SJSA1 (cell line): ENCODE results near the gene TMEM132D. TPM values are rescaled to one million over a fixed set of nuclear protein-coding genes. Genes with fewer than 3 reads are reported as not detected.

Source experiments
- DNase-seq, 2 experiments: peaks; one replicate each; pipeline ENCODE4 v3.0.0-alpha.2; 2015 to 2020; ENCODE audit warnings: low spot score in 2 of 2, low read depth in 1 of 2
- H3K27ac ChIP-seq: fragments of 250-450 bp; sonication (Bioruptor Pico); 2 replicates; pipeline ENCODE4 v1.5.1; 2020; ENCODE audit warnings: mild to moderate bottlenecking, moderate library complexity
- H3K27me3 ChIP-seq: fragments of 250-450 bp; sonication (Bioruptor Pico); replicated peaks from 2 replicates; pipeline ENCODE4 v1.5.1; 2020; ENCODE audit warnings: mild to moderate bottlenecking, moderate library complexity
- H3K36me3 ChIP-seq: fragments of 250-450 bp; sonication (Bioruptor Pico); 2 replicates; pipeline ENCODE4 v1.5.1; 2020; ENCODE audit warnings: mild to moderate bottlenecking
- H3K4me1 ChIP-seq: fragments of 250-450 bp; sonication (Bioruptor Pico); replicated peaks from 2 replicates; pipeline ENCODE4 v1.6.1; 2021; ENCODE audit warnings: mild to moderate bottlenecking
- H3K4me3 ChIP-seq: fragments of 250-450 bp; sonication (Bioruptor Pico); 2 replicates; pipeline ENCODE4 v1.5.1; 2020; ENCODE audit warnings: mild to moderate bottlenecking
- H3K9me3 ChIP-seq: fragments of 250-450 bp; sonication (Bioruptor Pico); replicated peaks from 2 replicates; pipeline ENCODE4 v1.5.1; 2020; ENCODE audit warnings: mild to moderate bottlenecking
- total RNA-seq: library from RNA; depleted of rRNA; stranded (reverse); fragments of >200 nt; shearing (Covaris generic); gene quantifications from 2 replicates; pipeline ENCODE4 v1.2.3, GENCODE V29; 2014

Gene TMEM132D
- total RNA-seq, 1 experiment from 2014 or later: not detected

GRCh38 chr12:129136694-129137325, 767.0 kb downstream of the TMEM132D start:
- no peaks in the 10 kb centered on the region for H3K4me1 ChIP-seq
- H3K27ac ChIP-seq: no peak overlapping the region
- DNase-seq: no peak
- no peaks in the 10 kb centered on the region for H3K36me3 ChIP-seq
- peaks cover 3% of the 10 kb centered on the region; the same call in 1 of the 2 replicates for H3K9me3 ChIP-seq
- H3K27me3 ChIP-seq: no peaks in the 10 kb centered on the region
- H3K4me3 ChIP-seq: no peak overlapping the region

GRCh38 chr12:129127771-129128170, 776.1 kb downstream of the TMEM132D start:
- Histone ChIP-seq H3K36me3 (no peaks in the 10 kb centered on the region), H3K27ac (no peak overlapping the region), H3K4me3 (no peak overlapping the region), H3K4me1 (no peaks in the 10 kb centered on the region), H3K27me3 (no peaks in the 10 kb centered on the region), H3K9me3 (no peaks in the 10 kb centered on the region; the same call in 1 of the 2 replicates)
- DNase-seq: no peak

GRCh38 chr12:129127211-129127610, 776.6 kb downstream of the TMEM132D start:
- no peaks in the 10 kb centered on the region for H3K27me3 ChIP-seq
- H3K4me1 ChIP-seq: no peaks in the 10 kb centered on the region
- H3K4me3 ChIP-seq: no peak overlapping the region
- no peak overlapping the region for H3K27ac ChIP-seq
- H3K36me3 ChIP-seq: no peaks in the 10 kb centered on the region
- DNase-seq: no peak
- no peaks in the 10 kb centered on the region; the same call in 1 of the 2 replicates for H3K9me3 ChIP-seq

- Histone ChIP-seq H3K27me3 (no peaks in the 10 kb centered on the region), H3K4me1 (no peaks in the 10 kb centered on the region), H3K9me3 (peaks cover 5% of the 10 kb centered on the region; the same call in 1 of the 2 replicates), H3K27ac (no peak overlapping the region), H3K4me3 (no peak overlapping the region), H3K36me3 (no peaks in the 10 kb centered on the region)
- no peak for DNase-seq
Observed at GRCh38 chr12:129119537-129119936, 784.3 kb downstream of the TMEM132D start.

- H3K27ac ChIP-seq: no peak overlapping the region
- H3K27me3 ChIP-seq: no peaks in the 10 kb centered on the region
- H3K9me3 ChIP-seq: peaks cover 5% of the 10 kb centered on the region; the same call in 1 of the 2 replicates
- H3K4me1 ChIP-seq: no peaks in the 10 kb centered on the region
- H3K4me3 ChIP-seq: no peak overlapping the region
- no peaks in the 10 kb centered on the region for H3K36me3 ChIP-seq
- no peak for DNase-seq
Observed at GRCh38 chr12:129115558-129115957, 788.3 kb downstream of the TMEM132D start.

- no peaks in the 10 kb centered on the region for H3K9me3 ChIP-seq
- no peak overlapping the region for H3K27ac ChIP-seq
- H3K4me3 ChIP-seq: no peak overlapping the region
- no peaks in the 10 kb centered on the region for H3K4me1 ChIP-seq
- no peak for DNase-seq
- no peaks in the 10 kb centered on the region for H3K36me3 ChIP-seq
- H3K27me3 ChIP-seq: no peaks in the 10 kb centered on the region
Observed at GRCh38 chr12:129110575-129110974, 793.2 kb downstream of the TMEM132D start.

GRCh38 chr12:129109174-129110001, 794.4 kb downstream of the TMEM132D start:
- Histone ChIP-seq H3K27me3 (no peaks in the 10 kb centered on the region), H3K9me3 (no peaks in the 10 kb centered on the region), H3K36me3 (no peaks in the 10 kb centered on the region), H3K4me1 (no peaks in the 10 kb centered on the region), H3K27ac (no peak overlapping the region), H3K4me3 (no peak overlapping the region)
- DNase-seq: no peak

GRCh38 chr12:129106772-129107171, 797.1 kb downstream of the TMEM132D start:
- Histone ChIP-seq H3K27ac (no peak overlapping the region), H3K27me3 (no peaks in the 10 kb centered on the region), H3K9me3 (peaks cover 5% of the 10 kb centered on the region; the same call in 1 of the 2 replicates), H3K36me3 (no peaks in the 10 kb centered on the region), H3K4me1 (no peaks in the 10 kb centered on the region), H3K4me3 (no peak overlapping the region)
- DNase-seq: no peak

- no peaks in the 10 kb centered on the region for H3K36me3 ChIP-seq
- H3K27ac ChIP-seq: no peak overlapping the region
- H3K4me1 ChIP-seq: no peaks in the 10 kb centered on the region
- no peak overlapping the region for H3K4me3 ChIP-seq
- H3K27me3 ChIP-seq: no peaks in the 10 kb centered on the region
- no peak for DNase-seq
- H3K9me3 ChIP-seq: peaks cover 5% of the 10 kb centered on the region; the same call in 1 of the 2 replicates
Observed at GRCh38 chr12:129103231-129103630, 800.6 kb downstream of the TMEM132D start.

- Histone ChIP-seq H3K9me3 (peaks cover 5% of the 10 kb centered on the region; the same call in 1 of the 2 replicates), H3K4me3 (no peak overlapping the region), H3K36me3 (no peaks in the 10 kb centered on the region), H3K27ac (no peak overlapping the region), H3K27me3 (no peaks in the 10 kb centered on the region), H3K4me1 (no peaks in the 10 kb centered on the region)
- no peak for DNase-seq
Observed at GRCh38 chr12:129102233-129102632, 801.6 kb downstream of the TMEM132D start.

- H3K4me1 ChIP-seq: no peaks in the 10 kb centered on the region
- H3K36me3 ChIP-seq: no peaks in the 10 kb centered on the region
- H3K9me3 ChIP-seq: peaks cover 5% of the 10 kb centered on the region; the same call in 1 of the 2 replicates
- no peak overlapping the region for H3K4me3 ChIP-seq
- H3K27me3 ChIP-seq: no peaks in the 10 kb centered on the region
- H3K27ac ChIP-seq: no peak overlapping the region
- DNase-seq: no peak
Observed at GRCh38 chr12:129101816-129102215, 802.0 kb downstream of the TMEM132D start.

- Histone ChIP-seq H3K27me3 (no peaks in the 10 kb centered on the region), H3K4me1 (no peaks in the 10 kb centered on the region), H3K9me3 (peaks cover 5% of the 10 kb centered on the region; the same call in 1 of the 2 replicates), H3K36me3 (no peaks in the 10 kb centered on the region), H3K4me3 (no peak overlapping the region), H3K27ac (no peak overlapping the region)
- DNase-seq: no peak
Observed at GRCh38 chr12:129101404-129101803, 802.4 kb downstream of the TMEM132D start.

GRCh38 chr12:129097451-129097850, 806.4 kb downstream of the TMEM132D start:
- Histone ChIP-seq H3K4me3 (no peak overlapping the region), H3K9me3 (no peaks in the 10 kb centered on the region; the same call in 1 of the 2 replicates)
- DNase-seq: no peak

GRCh38 chr12:129096968-129097367, 806.9 kb downstream of the TMEM132D start:
- Histone ChIP-seq H3K36me3 (no peaks in the 10 kb centered on the region), H3K27ac (no peak overlapping the region), H3K4me3 (no peak overlapping the region), H3K9me3 (no peaks in the 10 kb centered on the region), H3K27me3 (no peaks in the 10 kb centered on the region), H3K4me1 (no peaks in the 10 kb centered on the region)
- no peak for DNase-seq

More at GRCh38 chr12:129097451-129097850, 806.4 kb downstream of the TMEM132D start:
- H3K27me3 ChIP-seq: no peaks in the 10 kb centered on the region
- H3K27ac ChIP-seq: no peak overlapping the region
- H3K4me1 ChIP-seq: no peaks in the 10 kb centered on the region
- H3K36me3 ChIP-seq: no peaks in the 10 kb centered on the region
